HG02763 (cell line): ENCODE data around the gene NKAIN1.

Experiments used
- ATAC-seq: cut with Tn5 transposase; IDR thresholded peaks from one replicate; pipeline ENCODE4 v1.9.1; 2021; ENCODE audit warnings: mild to moderate bottlenecking, moderate library complexity; ENCODE audit not compliant: unreplicated experiment

Gene NKAIN1

GRCh38 chr1:31234123-31234708, 5.5 kb downstream of the NKAIN1 start:
- ATAC-seq = no peak

- no peak for ATAC-seq
These were observed 7.0 kb downstream of the NKAIN1 start for GRCh38 chr1:31232689-31233088.

- ATAC-seq = no peak
These were observed 7.9 kb downstream of the NKAIN1 start for GRCh38 chr1:31231802-31232201.

GRCh38 chr1:31230378-31230777, 9.3 kb downstream of the NKAIN1 start:
- ATAC-seq = no peak

GRCh38 chr1:31228986-31229385, 10.7 kb downstream of the NKAIN1 start:
- no peak for ATAC-seq

GRCh38 chr1:31227891-31228568, 11.7 kb downstream of the NKAIN1 start:
- ATAC-seq = no peak

GRCh38 chr1:31224068-31224467, 15.6 kb downstream of the NKAIN1 start:
- ATAC-seq = no peak

- no peak for ATAC-seq
These were observed 17.5 kb downstream of the NKAIN1 start for GRCh38 chr1:31222176-31222575.

- no peak for ATAC-seq
These were observed 18.6 kb downstream of the NKAIN1 start for GRCh38 chr1:31221072-31221471.

GRCh38 chr1:31219489-31219888, 20.2 kb downstream of the NKAIN1 start:
- no peak for ATAC-seq

- no peak for ATAC-seq
These were observed 21.0 kb downstream of the NKAIN1 start for GRCh38 chr1:31218705-31219104.

GRCh38 chr1:31216016-31216415, 23.7 kb downstream of the NKAIN1 start:
- ATAC-seq = no peak

GRCh38 chr1:31215065-31215570, 24.6 kb downstream of the NKAIN1 start:
- no peak for ATAC-seq

GRCh38 chr1:31214316-31215064, 25.2 kb downstream of the NKAIN1 start:
- no peak for ATAC-seq

- no peak for ATAC-seq
These were observed 31.2 kb downstream of the NKAIN1 start for GRCh38 chr1:31208361-31208945.

GRCh38 chr1:31207569-31207968, 32.1 kb downstream of the NKAIN1 start:
- no peak for ATAC-seq

- ATAC-seq = no peak
These were observed 32.6 kb downstream of the NKAIN1 start for GRCh38 chr1:31207046-31207445.

GRCh38 chr1:31203215-31203614, 36.5 kb downstream of the NKAIN1 start:
- ATAC-seq = no peak

- no peak for ATAC-seq
These were observed 37.7 kb downstream of the NKAIN1 start for GRCh38 chr1:31201931-31202360.

GRCh38 chr1:31199949-31200348, 39.7 kb downstream of the NKAIN1 start:
- ATAC-seq = no peak

GRCh38 chr1:31199236-31199790, 40.4 kb downstream of the NKAIN1 start:
- ATAC-seq = no peak
